ENCODE results near the gene NCS1. TPM values are rescaled to one million over a fixed set of nuclear protein-coding genes. Genes with fewer than 3 reads are reported as not detected.

The NCS1 gene
- total RNA-seq = 37.7 and 43.9 TPM in 2 replicates
- long read RNA-seq, partial matches to known transcripts = 0 of 1 reads
- long read RNA-seq, other reads (novel, unspliced or antisense) = 1 of 1 reads

DNA sequence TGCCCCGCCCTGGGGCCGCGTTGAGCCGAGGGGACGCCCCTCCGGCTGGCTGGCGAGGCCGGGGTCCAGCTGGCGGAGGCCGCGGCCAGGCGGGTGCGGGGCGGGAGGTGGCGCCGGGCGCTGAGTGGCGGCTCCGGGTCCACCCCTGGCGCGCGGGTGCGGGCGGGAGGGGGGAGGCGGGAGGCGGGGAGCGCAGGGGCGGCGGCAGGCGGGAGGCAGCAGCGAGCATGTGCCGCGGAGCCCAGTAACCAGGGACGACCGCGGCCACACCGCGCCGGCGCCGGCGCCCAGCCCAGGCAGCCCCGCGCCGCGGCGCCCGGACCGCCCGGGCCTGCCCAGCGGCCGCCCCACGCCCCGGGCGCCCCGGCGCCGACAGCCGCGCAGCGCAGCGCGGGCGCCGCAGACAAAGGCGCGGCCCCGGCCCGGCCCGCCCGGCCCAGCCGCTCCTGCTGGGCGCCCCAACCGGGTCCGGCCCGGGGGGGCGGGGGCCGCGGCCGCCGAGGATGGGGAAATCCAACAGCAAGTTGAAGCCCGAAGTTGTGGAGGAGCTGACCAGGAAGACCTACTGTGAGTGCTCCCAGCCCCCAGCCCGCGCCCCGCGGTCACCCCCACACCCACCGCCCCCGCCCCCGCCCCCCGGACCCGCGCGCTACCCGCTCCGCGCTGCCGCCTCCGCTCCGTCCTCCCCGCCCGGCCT, at the start of gene NCS1:
Gene NCS1 (plus strand): TSS at position 244 of the 697 bp plus-strand sequence. CDS start 260 bp downstream, at position 504.
- DNase-seq (ENCODE audit: extremely low spot score, unreplicated experiment) = peak; percentile 91
- no peak for TF ChIP-seq CTCF (IDR thresholded peaks at IDR 0.05)
- no peaks in the 10 kb centered on the region for H3K9me3 Mint-ChIP-seq (ENCODE audit: unreplicated experiment)
- peak within 1 kb of the TSS; percentile 82 for H3K4me3 Mint-ChIP-seq (ENCODE audit: unreplicated experiment)
- peaks cover 3% of the 10 kb centered on the region for H3K27me3 Mint-ChIP-seq (ENCODE audit: unreplicated experiment)
- peak within 1 kb of the TSS; percentile 39 for H3K27ac Mint-ChIP-seq (ENCODE audit: unreplicated experiment)
- peaks cover 18% of the 10 kb centered on the region for H3K4me1 Mint-ChIP-seq (ENCODE audit: unreplicated experiment)
- H3K36me3 Mint-ChIP-seq (ENCODE audit: unreplicated experiment) = no peaks in the 10 kb centered on the region

- H3K9me3 Mint-ChIP-seq (ENCODE audit: unreplicated experiment) = no peaks in the 10 kb centered on the region
These were observed 49.7 kb upstream of the NCS1 start for GRCh38 chr9:130122456-130122855.

DNA sequence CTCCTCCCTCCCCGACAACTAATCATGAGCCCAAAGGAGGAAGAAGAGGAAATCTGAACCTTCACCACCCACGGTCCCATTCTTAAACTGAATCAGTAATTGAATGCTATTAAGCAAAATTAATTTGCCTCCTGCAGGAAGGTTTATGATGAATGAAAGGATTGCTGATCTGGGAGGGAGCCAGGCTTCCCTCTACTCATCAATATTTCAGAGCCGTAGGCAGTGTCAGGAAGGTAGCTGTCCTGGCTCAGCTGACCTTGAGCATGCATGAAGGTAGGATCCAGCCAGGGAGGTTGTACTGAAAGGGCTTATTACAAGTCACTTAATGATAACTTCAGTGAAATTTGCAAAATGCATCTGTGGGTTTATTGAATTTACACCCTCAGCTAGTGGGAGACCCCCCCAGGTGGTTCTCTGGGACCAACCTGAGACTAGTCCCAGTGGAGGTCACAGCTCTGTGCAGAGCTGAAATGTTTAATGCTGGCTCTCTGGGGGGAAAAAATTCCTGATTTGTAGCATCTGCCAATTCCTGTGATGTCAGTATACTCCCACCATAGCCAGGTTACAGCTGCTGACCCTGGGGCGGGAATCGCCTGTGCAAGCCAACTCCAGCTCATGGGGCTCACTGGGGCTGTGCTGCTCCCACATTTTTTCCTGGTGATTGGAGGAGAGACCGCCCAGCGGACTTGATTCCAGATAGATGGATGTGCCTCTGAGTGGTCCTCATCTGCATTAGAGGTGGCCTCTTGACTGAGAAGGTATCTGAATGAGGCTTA, 47.9 kb upstream of the NCS1 start:
- DNase-seq (ENCODE audit: extremely low spot score, unreplicated experiment) = no peak
- peaks cover 35% of the 10 kb centered on the region for H3K4me1 Mint-ChIP-seq (ENCODE audit: unreplicated experiment)
- no peaks in the 10 kb centered on the region for H3K27me3 Mint-ChIP-seq (ENCODE audit: unreplicated experiment)
- H3K27ac Mint-ChIP-seq (ENCODE audit: unreplicated experiment) = no peak overlapping the region
- TF ChIP-seq CTCF (IDR thresholded peaks at IDR 0.05) = no peak
- H3K36me3 Mint-ChIP-seq (ENCODE audit: unreplicated experiment) = peaks cover 29% of the 10 kb centered on the region
- H3K4me3 Mint-ChIP-seq (ENCODE audit: unreplicated experiment) = no peak overlapping the region
- H3K9me3 Mint-ChIP-seq (ENCODE audit: unreplicated experiment) = no peaks in the 10 kb centered on the region

More at GRCh38 chr9:130122456-130122855, 49.7 kb upstream of the NCS1 start:
- TF ChIP-seq CTCF (IDR thresholded peaks at IDR 0.05) = no peak
- DNase-seq (ENCODE audit: extremely low spot score, unreplicated experiment) = no peak
- Mint-ChIP-seq H3K36me3 (ENCODE audit: unreplicated experiment) (peaks cover 24% of the 10 kb centered on the region), H3K4me1 (ENCODE audit: unreplicated experiment) (peaks cover 39% of the 10 kb centered on the region), H3K27ac (ENCODE audit: unreplicated experiment) (no peak overlapping the region), H3K27me3 (ENCODE audit: unreplicated experiment) (no peaks in the 10 kb centered on the region), H3K4me3 (ENCODE audit: unreplicated experiment) (no peak overlapping the region)

- Mint-ChIP-seq H3K9me3 (ENCODE audit: unreplicated experiment) (no peaks in the 10 kb centered on the region), H3K4me3 (ENCODE audit: unreplicated experiment) (no peak overlapping the region), H3K27me3 (ENCODE audit: unreplicated experiment) (no peaks in the 10 kb centered on the region), H3K4me1 (ENCODE audit: unreplicated experiment) (peaks cover 27% of the 10 kb centered on the region), H3K27ac (ENCODE audit: unreplicated experiment) (peak overlapping the region; percentile 94), H3K36me3 (ENCODE audit: unreplicated experiment) (peaks cover 36% of the 10 kb centered on the region)
- DNase-seq (ENCODE audit: extremely low spot score, unreplicated experiment) = no peak
- TF ChIP-seq CTCF (IDR thresholded peaks at IDR 0.05) = no peak
These were observed 45.3 kb upstream of the NCS1 start for GRCh38 chr9:130126721-130127433.
